ENCODE results near the gene METTL8.
"Not testable (repeated sequence)": the region's sequence is repeated elsewhere in the genome, so short reads cannot be mapped to it uniquely, and the experiment has no call there.

Gene METTL8

DNA sequence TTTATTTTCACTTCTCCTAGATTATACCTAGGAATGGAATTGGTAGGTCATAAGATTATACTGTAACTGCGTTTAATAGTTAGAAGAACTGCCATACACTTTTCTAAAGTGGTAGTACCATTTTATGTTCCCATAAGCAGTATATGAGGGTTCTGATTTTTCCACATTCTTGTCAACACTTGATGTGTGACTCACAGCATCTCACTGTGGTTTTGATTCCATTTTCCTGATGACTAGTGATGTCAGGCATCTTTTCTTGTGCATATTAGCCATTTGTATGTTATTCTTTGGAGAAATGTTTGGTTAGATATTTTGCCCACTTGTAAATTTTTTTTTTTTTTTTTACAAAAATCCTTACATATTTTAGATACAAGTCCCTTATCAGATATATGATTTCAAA, 2.5 kb upstream of the METTL8 start:
- Mint-ChIP-seq H3K36me3 (ENCODE audit: low read depth) (peaks cover 72% of the 10 kb centered on the region), H3K9me3 (peaks cover 2% of the 10 kb centered on the region), H3K27me3 (no peaks in the 10 kb centered on the region), H3K4me1 (ENCODE audit: low read depth) (peaks cover 16% of the 10 kb centered on the region), H3K4me3 (no peak overlapping the region), H3K27ac (no peak overlapping the region)
- intact Hi-C loops (cut with micrococcal nuclease) = no loop called here

DNA sequence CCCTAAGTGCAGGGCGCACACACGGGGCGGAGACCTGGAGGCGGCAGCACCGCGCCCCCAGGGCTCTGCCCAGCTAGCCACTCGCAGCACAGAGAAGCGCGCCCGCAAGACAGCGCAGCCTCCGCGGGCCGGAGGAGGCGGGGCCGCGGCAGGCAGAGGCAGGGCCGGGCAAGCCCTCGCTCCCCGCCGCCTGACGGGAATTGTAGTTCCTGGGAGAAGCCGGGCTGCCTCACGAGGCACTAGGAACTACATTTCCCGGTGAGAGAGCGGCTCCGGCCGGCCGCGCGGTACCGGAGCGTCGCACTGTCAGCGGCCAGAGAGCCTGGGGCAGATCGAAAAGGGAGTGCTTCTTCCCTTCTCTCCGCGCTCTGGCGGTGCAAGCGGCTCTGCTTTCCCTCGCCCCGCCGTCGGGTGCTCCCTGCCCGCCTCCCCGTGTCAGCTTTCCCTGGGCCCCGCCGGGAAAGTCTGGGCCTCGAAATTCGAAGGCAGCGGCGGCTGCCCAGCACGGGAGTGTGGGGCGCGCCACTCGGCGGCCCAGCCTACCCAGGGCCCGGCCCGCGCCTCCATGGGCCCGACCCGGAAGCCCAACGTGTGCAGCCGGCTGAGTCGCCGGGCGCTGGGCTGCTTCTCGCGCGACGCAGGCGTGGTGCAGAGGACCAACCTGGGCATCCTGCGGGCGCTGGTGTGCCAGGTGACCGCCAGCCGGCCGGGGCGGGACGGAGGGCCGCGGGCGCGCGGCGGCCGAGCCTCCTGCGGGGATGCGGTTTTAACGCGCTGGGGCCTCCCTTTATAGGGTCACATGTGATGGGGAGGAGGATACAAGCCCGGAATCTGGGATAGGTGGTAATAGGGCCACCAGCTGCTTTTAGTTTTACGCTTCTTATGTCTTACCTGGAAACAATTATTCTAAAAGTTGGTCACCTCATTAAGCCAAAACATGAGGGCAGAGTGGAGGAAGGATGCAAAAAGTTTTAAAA, 511 bp upstream of the METTL8 start, which contains the start of gene DCAF17:
Gene DCAF17 (plus strand): TSS at position 214 of the 977 bp plus-strand sequence. CDS start 352 bp downstream, at position 566.
- Mint-ChIP-seq H3K27ac (peak within 1 kb of the TSS; percentile 93), H3K4me1 (ENCODE audit: low read depth) (peaks cover 16% of the 10 kb centered on the region), H3K36me3 (ENCODE audit: low read depth) (peaks cover 58% of the 10 kb centered on the region), H3K27me3 (no peaks in the 10 kb centered on the region), H3K9me3 (peaks cover 14% of the 10 kb centered on the region), H3K4me3 (peak within 1 kb of the TSS; percentile 86)
- intact Hi-C loops (cut with micrococcal nuclease) = loop anchor here (1.0 to 5.0 kb wide), 4 partner anchors 88 to 505 kb away; partner anchors contain the start of genes CYBRD1 and GORASP2

DNA sequence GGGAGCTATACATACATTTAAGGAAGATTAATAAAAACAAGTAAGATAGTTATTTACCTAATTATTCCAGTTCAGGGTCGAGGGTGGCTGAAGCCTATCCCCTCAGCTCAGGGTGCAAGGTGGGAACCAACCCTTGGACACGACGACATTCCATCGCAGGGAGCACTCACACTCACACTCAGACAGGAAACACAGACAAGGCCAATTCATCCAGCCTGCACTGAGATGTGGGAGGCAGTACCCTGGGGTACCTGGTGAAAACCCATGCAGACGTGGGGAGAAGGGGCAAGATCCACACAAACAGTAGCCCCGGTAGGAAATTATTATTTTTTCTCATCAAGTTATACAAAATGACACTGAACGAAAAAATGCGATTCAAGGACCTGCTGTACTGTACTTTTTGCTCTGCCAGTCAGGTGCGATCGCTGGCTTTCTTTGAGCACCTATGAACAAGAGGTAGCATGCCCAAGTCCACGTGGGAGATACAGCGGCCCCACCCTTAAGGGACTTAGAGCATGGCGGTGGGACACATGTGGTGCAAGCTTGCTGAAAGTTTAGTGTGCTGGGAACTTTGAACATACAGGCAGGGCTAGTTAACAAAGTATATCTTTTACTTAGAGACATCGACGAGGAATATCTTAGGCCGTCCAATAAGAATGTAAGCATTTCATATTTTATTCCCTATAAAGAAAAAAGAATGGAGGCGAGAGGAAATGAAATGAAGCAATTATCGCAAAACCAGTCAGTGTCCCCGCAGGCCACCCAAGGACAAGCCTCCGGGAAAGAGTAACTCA, 624 bp downstream of the METTL8 start:
- Mint-ChIP-seq H3K9me3 (peaks cover 21% of the 10 kb centered on the region), H3K4me3 (peak overlapping the region; percentile 86), H3K27me3 (no peaks in the 10 kb centered on the region), H3K36me3 (ENCODE audit: low read depth) (peaks cover 47% of the 10 kb centered on the region), H3K4me1 (ENCODE audit: low read depth) (peaks cover 16% of the 10 kb centered on the region), H3K27ac (peak overlapping the region; percentile 93)
- intact Hi-C loops (cut with micrococcal nuclease) = loop anchor here (5.0 kb wide), 2 partner anchors 276 to 461 kb away; no protein-coding TSS in a partner anchor

DNA sequence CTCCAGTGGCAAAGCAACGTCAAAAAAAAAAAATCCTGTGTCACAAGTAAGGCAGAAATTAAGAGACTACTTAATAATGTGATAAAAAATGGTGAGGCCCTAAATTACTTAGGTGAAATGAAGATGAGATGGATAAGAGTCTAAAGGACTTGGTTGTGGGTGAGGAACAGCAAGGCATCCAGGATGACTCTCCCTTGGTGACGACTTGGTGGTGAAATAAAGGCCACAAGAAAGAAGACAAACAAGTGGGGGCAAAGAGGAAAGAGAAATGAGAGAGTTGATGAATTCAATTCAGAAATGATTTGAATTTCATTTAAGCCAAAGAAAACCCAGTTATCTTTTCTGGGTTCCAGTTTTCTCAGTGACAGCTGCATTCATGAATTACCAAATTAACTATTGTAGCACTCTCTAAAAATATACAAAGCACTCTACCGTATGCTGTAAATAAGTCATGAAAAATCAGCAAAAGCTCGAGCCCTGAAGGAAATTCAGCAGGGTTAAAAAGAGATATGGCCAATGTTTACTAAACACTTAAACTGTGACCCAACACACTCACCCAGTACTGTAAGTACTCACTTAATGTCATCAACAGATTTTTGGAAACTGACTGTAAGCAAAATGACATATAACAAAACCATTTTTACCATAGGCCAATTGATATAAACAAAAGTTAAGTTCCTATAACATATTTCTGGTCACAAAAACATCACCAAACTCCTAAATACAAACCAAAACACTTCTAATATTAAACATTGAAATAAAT, 1.4 kb downstream of the METTL8 start:
- Mint-ChIP-seq H3K36me3 (ENCODE audit: low read depth) (peaks cover 39% of the 10 kb centered on the region), H3K4me3 (no peak overlapping the region), H3K27me3 (no peaks in the 10 kb centered on the region), H3K27ac (no peak overlapping the region), H3K9me3 (peaks cover 21% of the 10 kb centered on the region), H3K4me1 (ENCODE audit: low read depth) (peaks cover 16% of the 10 kb centered on the region)
- intact Hi-C loops (cut with micrococcal nuclease) = loop anchor here (5.0 kb wide), 2 partner anchors 275 to 460 kb away; no protein-coding TSS in a partner anchor

DNA sequence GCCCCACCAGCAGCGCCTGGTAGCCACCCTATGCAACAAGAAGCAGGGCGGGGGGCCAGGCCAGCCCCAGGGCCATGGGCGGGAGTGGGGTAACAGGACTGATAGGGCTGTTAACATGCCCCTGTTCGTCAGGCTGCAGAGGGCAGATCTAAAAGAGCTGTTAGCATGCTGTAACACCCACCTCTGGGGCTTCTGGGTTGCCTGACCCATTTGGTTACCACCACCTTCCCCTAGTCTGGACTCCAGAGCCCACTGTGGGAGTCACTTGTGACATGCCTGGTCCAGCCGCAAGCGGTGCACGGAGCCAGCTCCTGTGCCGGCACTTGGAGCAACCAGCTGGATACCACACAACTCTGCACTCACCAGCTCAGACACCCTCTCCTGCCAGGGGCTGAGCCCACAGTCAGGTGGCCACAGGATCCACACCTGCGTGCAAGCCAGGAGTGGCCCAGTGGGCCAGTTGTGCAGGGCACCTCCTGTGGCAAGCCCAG, 2.1 kb downstream of the METTL8 start:
- Mint-ChIP-seq H3K27ac (no peak overlapping the region), H3K9me3 (peaks cover 21% of the 10 kb centered on the region), H3K36me3 (ENCODE audit: low read depth) (peaks cover 32% of the 10 kb centered on the region), H3K27me3 (no peaks in the 10 kb centered on the region), H3K4me1 (ENCODE audit: low read depth) (peaks cover 16% of the 10 kb centered on the region), H3K4me3 (no peak overlapping the region)
- intact Hi-C loops (cut with micrococcal nuclease) = loop anchor here (5.0 kb wide), 2 partner anchors 274 to 459 kb away; no protein-coding TSS in a partner anchor

DNA sequence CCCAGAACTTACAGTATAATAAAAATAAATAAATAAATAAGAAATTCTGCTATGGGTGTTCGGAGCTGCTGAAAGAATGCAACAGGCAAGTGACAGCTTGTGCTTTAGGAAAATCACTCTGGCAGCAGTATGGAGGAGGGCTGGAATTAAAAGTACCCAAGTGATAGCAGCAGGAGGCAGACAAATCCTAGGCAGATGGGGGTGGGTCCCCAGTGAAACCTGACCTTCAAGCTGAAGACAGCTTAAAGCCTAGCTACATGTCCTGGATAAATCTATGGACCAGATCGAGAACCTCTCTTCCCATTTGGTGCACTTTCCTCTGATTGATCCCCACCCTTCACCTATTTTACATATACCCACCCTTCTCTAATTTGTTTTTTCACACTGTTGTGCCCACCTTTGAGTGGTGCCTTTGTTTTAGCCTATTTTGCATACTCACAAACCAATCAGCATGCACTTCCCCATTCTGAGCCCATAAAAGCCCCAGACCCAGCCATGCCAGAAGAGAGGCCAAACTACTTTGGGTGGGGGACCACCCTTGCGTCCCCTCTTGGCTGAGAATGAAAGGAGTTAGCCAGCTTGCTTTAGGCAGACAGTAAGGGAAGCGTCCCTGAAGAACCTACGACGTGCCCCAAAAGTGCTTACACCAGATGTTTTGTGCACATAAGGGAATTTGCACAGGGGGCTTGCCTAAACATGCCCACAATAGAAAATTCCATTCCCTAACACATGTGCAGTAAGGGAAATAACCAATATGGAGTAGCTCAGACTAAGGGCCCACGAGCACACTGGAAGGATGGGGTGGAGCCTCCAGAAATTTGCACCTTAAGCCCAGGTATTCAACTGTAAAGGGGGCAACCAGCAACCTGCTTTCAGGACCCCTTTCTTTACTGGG, 3.0 kb downstream of the METTL8 start:
- peaks cover 16% of the 10 kb centered on the region for H3K4me1 Mint-ChIP-seq (ENCODE audit: low read depth)
- H3K4me3 Mint-ChIP-seq = no peak overlapping the region
- intact Hi-C loops (cut with micrococcal nuclease) = loop anchor here (5.0 kb wide), 2 partner anchors 273 to 458 kb away; no protein-coding TSS in a partner anchor
- peaks cover 24% of the 10 kb centered on the region for H3K9me3 Mint-ChIP-seq
- H3K27me3 Mint-ChIP-seq = no peaks in the 10 kb centered on the region
- peaks cover 23% of the 10 kb centered on the region for H3K36me3 Mint-ChIP-seq (ENCODE audit: low read depth)
- no peak overlapping the region for H3K27ac Mint-ChIP-seq

DNA sequence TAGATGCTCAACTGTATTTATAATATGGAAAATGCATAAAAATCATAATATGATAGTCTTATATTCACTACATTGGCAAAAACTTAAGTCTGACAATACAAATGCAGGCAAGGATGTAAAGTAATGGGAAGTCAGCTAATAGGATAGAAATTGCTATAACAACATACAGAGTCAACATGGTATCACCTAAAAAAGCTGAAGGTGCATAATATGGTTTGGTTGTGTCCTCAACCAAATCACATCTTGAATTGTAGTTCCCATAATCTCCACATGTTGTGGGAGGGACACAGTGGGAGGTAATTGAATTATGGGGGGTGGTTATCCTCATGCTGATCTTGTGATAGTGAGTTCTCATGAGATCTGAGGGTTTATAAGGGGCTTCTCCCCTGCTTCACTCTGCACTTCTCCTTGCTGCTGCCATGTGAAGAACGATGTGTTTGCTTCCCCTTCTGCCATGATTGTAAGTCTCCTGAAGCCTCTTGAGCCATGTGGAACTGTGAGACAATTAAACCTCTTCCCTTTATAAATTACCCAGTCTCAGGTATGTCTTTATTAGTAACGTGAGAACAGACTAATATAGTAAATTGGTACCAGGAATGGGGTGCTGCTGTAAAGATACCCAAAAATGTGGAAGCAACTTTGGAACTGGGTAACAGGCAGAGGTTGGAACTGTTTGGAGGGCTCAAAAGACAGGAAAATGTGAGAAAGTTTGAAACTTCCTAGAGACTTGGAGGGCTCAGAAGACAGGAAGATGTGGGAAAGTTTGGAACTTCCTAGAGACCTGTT, 10.9 kb downstream of the METTL8 start:
- Mint-ChIP-seq H3K36me3 (ENCODE audit: low read depth) (peaks cover 30% of the 10 kb centered on the region), H3K9me3 (peaks cover 34% of the 10 kb centered on the region)
- intact Hi-C loops (cut with micrococcal nuclease); H3K27ac Mint-ChIP-seq; H3K27me3 Mint-ChIP-seq; H3K4me3 Mint-ChIP-seq; H3K4me1 Mint-ChIP-seq (ENCODE audit: low read depth): not testable (repeated sequence)

DNA sequence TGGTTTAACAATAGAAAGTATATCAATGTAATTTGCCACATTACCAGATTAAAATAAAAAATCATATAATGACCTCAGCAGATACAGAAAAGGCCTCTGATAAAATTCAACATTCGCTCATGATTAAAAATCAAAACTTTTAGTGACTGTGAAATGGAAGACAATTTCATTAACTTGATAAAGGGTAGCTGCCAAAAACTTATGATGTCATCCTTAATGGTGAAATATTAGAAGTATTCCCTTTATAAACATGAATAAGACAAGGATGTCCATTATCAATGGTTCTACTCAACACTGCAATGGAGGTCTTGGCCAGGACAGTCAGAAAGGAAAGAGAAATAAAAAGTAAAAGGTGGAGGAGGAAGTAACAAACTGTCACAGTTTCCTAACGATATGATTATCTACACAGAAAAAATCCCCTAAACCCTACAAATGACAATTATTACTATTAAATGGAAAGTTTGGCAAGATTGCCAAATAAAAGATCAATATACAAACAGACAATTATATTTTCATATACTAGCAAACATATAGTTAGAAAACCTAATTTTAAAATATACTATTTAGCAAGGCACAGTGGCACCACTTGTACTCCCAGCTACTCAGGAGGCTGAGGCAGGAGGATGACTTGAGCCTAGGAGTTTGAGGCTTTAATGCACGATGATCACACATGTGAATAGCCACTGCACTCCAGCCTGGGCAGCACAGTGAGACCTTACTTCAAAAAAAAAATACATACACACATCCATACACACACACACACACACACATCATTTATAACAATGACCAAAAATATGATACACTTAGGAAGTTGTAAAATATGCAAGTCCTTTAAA, 12.8 kb downstream of the METTL8 start:
- Mint-ChIP-seq H3K9me3 (peaks cover 33% of the 10 kb centered on the region), H3K36me3 (ENCODE audit: low read depth) (peaks cover 30% of the 10 kb centered on the region), H3K4me1 (ENCODE audit: low read depth) (peaks cover 7% of the 10 kb centered on the region), H3K27me3 (no peaks in the 10 kb centered on the region), H3K4me3 (no peak overlapping the region), H3K27ac (no peak overlapping the region)
- intact Hi-C loops (cut with micrococcal nuclease) = no loop called here

DNA sequence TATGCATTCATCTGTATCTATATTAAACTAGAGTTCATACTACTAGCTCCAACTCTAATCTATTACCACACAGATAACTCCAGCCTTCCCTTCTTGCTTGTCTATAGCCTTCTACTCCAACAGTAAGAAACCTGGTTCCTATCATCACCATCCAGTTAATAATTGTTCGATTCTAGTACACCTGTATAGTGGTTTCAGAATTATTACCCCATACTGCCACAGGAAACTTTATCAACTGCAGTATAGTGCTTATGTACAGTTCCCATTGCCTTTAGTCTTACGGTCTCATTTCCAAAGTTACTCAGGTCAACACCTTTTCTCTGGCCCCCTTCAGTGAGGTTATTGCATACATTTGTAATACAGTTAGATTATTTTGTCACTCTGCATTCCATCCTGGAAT, 14.5 kb downstream of the METTL8 start:
- no peak overlapping the region for H3K27ac Mint-ChIP-seq
- H3K4me1 Mint-ChIP-seq (ENCODE audit: low read depth) = peaks cover 12% of the 10 kb centered on the region
- no peaks in the 10 kb centered on the region for H3K27me3 Mint-ChIP-seq
- no peak overlapping the region for H3K4me3 Mint-ChIP-seq
- H3K36me3 Mint-ChIP-seq (ENCODE audit: low read depth) = peaks cover 16% of the 10 kb centered on the region
- intact Hi-C loops (cut with micrococcal nuclease) = loop anchor here (5.0 to 10.0 kb wide), 2 partner anchors 262 to 365 kb away; no protein-coding TSS in a partner anchor
- H3K9me3 Mint-ChIP-seq = peaks cover 17% of the 10 kb centered on the region

DNA sequence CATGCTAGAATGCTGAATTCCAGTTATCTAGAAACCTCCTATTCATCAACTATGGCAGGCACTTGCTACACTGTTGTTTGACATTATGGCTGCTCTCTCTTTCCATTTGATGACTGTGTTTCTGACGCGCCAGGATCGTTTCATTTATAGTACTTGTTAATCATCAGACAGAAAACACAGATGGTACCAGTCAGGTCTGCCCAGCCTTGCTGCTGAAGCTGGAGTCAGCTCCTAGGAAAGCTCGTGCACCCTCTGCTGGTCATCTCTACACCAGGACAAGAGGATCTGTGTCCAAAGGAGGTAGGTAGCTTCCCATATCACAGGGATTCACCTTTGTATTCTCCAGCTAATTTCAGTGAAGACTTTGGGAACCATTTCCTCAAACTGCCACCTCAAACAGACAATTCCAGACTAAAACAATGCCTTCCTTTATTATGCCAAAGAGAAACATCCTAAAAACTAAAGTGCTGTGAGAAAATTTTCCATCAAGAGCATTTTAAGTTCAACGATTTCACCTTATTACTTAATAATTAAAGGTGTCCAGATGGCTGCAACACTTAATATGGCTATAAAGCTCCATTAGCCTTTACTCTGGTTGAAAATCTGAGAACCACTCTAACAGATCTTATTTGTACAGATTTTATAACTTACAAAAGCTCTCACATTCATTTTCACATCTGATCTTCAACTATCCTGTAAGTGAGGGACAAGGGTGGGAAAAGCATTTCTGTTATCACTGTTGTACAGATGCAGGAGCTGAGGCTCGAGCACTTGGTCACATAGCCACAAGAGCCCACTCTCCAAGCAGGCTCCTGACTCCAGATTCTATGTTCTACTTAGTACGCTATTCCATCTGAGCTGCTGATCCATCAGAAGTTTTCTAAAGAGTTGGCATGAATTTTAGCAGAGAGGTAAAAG, 17.5 kb downstream of the METTL8 start:
- no peak overlapping the region for H3K27ac Mint-ChIP-seq
- H3K27me3 Mint-ChIP-seq = no peaks in the 10 kb centered on the region
- peaks cover 12% of the 10 kb centered on the region for H3K4me1 Mint-ChIP-seq (ENCODE audit: low read depth)
- H3K4me3 Mint-ChIP-seq = no peak overlapping the region
- H3K9me3 Mint-ChIP-seq = no peaks in the 10 kb centered on the region
- no peaks in the 10 kb centered on the region for H3K36me3 Mint-ChIP-seq (ENCODE audit: low read depth)
- intact Hi-C loops (cut with micrococcal nuclease) = loop anchor here (1.0 to 10.0 kb wide), 3 partner anchors 259 to 443 kb away; no protein-coding TSS in a partner anchor
